Liver (tissue), 9 donors: ENCODE data around the gene IP6K2. TPM values are rescaled to one million over a fixed set of nuclear protein-coding genes. Genes with fewer than 3 reads are reported as not detected.

Source experiments
- DNase-seq: peaks from one replicate; pipeline ENCODE4 v3.0.0-alpha.2; 2017; ENCODE audit warnings: low spot score
- H3K27ac ChIP-seq, 2 donors: one replicate each; pipeline ENCODE4 v1.7.0; 2013; ENCODE audit warnings: inconsistent platforms in 2 of 2, low read length in 2 of 2, control low read depth in 1 of 2, low read depth in 1 of 2, mild to moderate bottlenecking in 1 of 2
- H3K27me3 ChIP-seq, 4 donors: one replicate each; pipeline versions ENCODE4 v1.6.1 to v1.7.0; 2013; ENCODE audit warnings: low read length in 3 of 4, inconsistent platforms in 1 of 4, mild to moderate bottlenecking in 1 of 4, moderate library complexity in 1 of 4; ENCODE audit not compliant: control insufficient read depth in 4 of 4, insufficient read depth in 4 of 4
- H3K36me3 ChIP-seq, 4 donors: one replicate each; pipeline versions ENCODE4 v1.6.1 to v1.7.0; 2013; ENCODE audit warnings: low read length in 3 of 4, mild to moderate bottlenecking in 3 of 4, low read depth in 1 of 4, moderate library complexity in 1 of 4; ENCODE audit not compliant: control insufficient read depth in 4 of 4, insufficient read depth in 3 of 4
- H3K4me1 ChIP-seq, 4 donors: one replicate each; pipeline versions ENCODE4 v1.6.1 to v1.7.0; 2013; ENCODE audit warnings: low read length in 3 of 4, mild to moderate bottlenecking in 3 of 4, moderate library complexity in 1 of 4; ENCODE audit not compliant: control insufficient read depth in 4 of 4, insufficient read depth in 4 of 4
- H3K4me3 ChIP-seq, 3 donors: one replicate each; pipeline versions ENCODE4 v1.6.1 to v1.7.0; 2013; ENCODE audit warnings: low read length in 3 of 3, control low read depth in 1 of 3, low read depth in 1 of 3, mild to moderate bottlenecking in 1 of 3
- H3K9ac ChIP-seq, 2 donors: one replicate each; pipeline ENCODE4 v1.7.0; 2013; ENCODE audit warnings: low read length in 2 of 2, mild to moderate bottlenecking in 2 of 2, moderate library complexity in 2 of 2, control low read depth in 1 of 2, low read depth in 1 of 2
- H3K9me3 ChIP-seq, 4 donors: one replicate each; pipeline versions ENCODE4 v1.6.1 to v1.7.0; 2013; ENCODE audit warnings: low read length in 3 of 4; ENCODE audit not compliant: control insufficient read depth in 4 of 4
- ATF3 ChIP-seq: IDR thresholded peaks from 2 replicates; pipeline ENCODE4 v1.6.1; 2016; ENCODE audit warnings: antibody characterized with exemption
- CTCF ChIP-seq: fragments of 150-350 bp; IDR thresholded peaks from 2 replicates; pipeline ENCODE4 v1.5.1; 2017; ENCODE audit warnings: improper control_type of control experiment, low read depth, low read length; ENCODE audit not compliant: missing input control
- EGR1 ChIP-seq, 2 donors: IDR thresholded peaks; 2 replicates each; pipeline ENCODE4 v1.6.1; 2016 to 2018; ENCODE audit warnings: antibody characterized with exemption in 2 of 2, low read depth in 2 of 2
- FOXA1 ChIP-seq: IDR thresholded peaks from 2 replicates; pipeline ENCODE4 v1.6.1; 2016; ENCODE audit warnings: antibody characterized with exemption
- FOXA2 ChIP-seq: IDR thresholded peaks from 2 replicates; pipeline ENCODE4 v1.6.1; 2016; ENCODE audit warnings: antibody characterized with exemption
- GABPA ChIP-seq, 2 donors: IDR thresholded peaks in 1 of 2; conservative IDR thresholded peaks in 1 of 2; 2 replicates each; pipeline ENCODE4 v1.6.1; 2016; ENCODE audit warnings: antibody characterized with exemption in 2 of 2, mild to moderate bottlenecking in 1 of 2, moderate library complexity in 1 of 2
- HNF4A ChIP-seq, 2 donors: conservative IDR thresholded peaks; 2 replicates each; pipeline ENCODE4 v1.6.1; 2016; ENCODE audit warnings: antibody characterized with exemption in 2 of 2, mild to moderate bottlenecking in 2 of 2
- HNF4G ChIP-seq: IDR thresholded peaks from 2 replicates; pipeline ENCODE4 v1.6.1; 2016; ENCODE audit warnings: antibody characterized with exemption
- JUND ChIP-seq, 2 donors: IDR thresholded peaks; 2 replicates each; pipeline ENCODE4 v1.6.1; 2016; ENCODE audit warnings: antibody characterized with exemption in 2 of 2
- NR2F2 ChIP-seq: IDR thresholded peaks from 2 replicates; pipeline ENCODE4 v1.6.1; 2016; ENCODE audit warnings: antibody characterized with exemption
- RAD21 ChIP-seq, 2 donors: IDR thresholded peaks; 2 replicates each; pipeline ENCODE4 v1.6.1; 2016; ENCODE audit warnings: antibody characterized with exemption in 2 of 2, mild to moderate bottlenecking in 2 of 2
- REST ChIP-seq: IDR thresholded peaks from 2 replicates; pipeline ENCODE4 v1.6.1; 2016; ENCODE audit warnings: antibody characterized with exemption, mild to moderate bottlenecking
- RXRA ChIP-seq, 2 donors: IDR thresholded peaks; 2 replicates each; pipeline ENCODE4 v1.6.1; 2017 to 2018; ENCODE audit warnings: antibody characterized with exemption in 2 of 2, mild to moderate bottlenecking in 1 of 2
- SP1 ChIP-seq: IDR thresholded peaks from 2 replicates; pipeline ENCODE4 v1.6.1; 2018; ENCODE audit warnings: antibody characterized with exemption, mild to moderate bottlenecking
- TAF1 ChIP-seq: conservative IDR thresholded peaks from 2 replicates; pipeline ENCODE4 v1.6.1; 2016; ENCODE audit warnings: antibody characterized with exemption, mild to moderate bottlenecking
- YY1 ChIP-seq: IDR thresholded peaks from 2 replicates; pipeline ENCODE4 v1.6.1; 2016; ENCODE audit warnings: antibody characterized with exemption, mild to moderate bottlenecking
- ZBTB33 ChIP-seq: IDR thresholded peaks from 2 replicates; pipeline ENCODE4 v1.6.1; 2016; ENCODE audit warnings: antibody characterized with exemption
- WGBS: extraction: QIAGEN DNeasy Blood & Tissue Kit; methylation state at CpG from one replicate; pipeline ENCODE4 v1.1.7; 2013; 5-methylcytosine and 5-hydroxymethylcytosine counted together
- polyA plus RNA-seq, 2 donors: library from polyadenylated mRNA; stranded (reverse) in 1 of 2; unstranded in 1 of 2; fragments of 200-250 nt in 1 of 2; fragments of >200 nt in 1 of 2; fragmentation: Nextera tagmentation in 1 of 2; extraction: Ambion mirVana in 1 of 2; gene quantifications; one replicate each; pipeline versions ENCODE4 v1.2.1 to v1.2.3, GENCODE V29; 2013 to 2015
- total RNA-seq, 2 donors: library from RNA; depleted of rRNA; stranded (reverse); fragments of >200 nt; gene quantifications; one replicate each; pipeline ENCODE4 v1.2.3, GENCODE V29; 2014
- donor health status: healthy.
- donor health status: healthy.
- donor health status: healthy.
- donor health status: healthy.
- donor health status: healthy.

IP6K2 gene
- total and polyA plus RNA-seq, 4 donors = 21.8 to 37.6 (median 24.3) TPM

GRCh38 chr3:48656841-48657281, 60.2 kb downstream of the IP6K2 start:
- Histone ChIP-seq H3K36me3 (no peaks in the 10 kb centered on the region), H3K4me1 (peaks cover 0 to 13% (median 6%) of the 10 kb centered on the region in 4 donors), H3K27me3 (no peaks in the 10 kb centered on the region), H3K9ac (no peak overlapping the region), H3K9me3 (peaks cover 0 to 6% (median 0%) of the 10 kb centered on the region in 4 donors), H3K4me3 (peak overlapping the region in 1 of 3 donors; percentile 59), H3K27ac (peak overlapping the region in 1 of 2 donors; percentile 44)
- WGBS = 52% methylated on average over 45 of the region's 45 CpGs
- DNase-seq = no peak
- TF ChIP-seq JUND (IDR thresholded peaks at IDR 0.05) (no peak), SP1 (no peak), HNF4A (conservative IDR thresholded peaks at IDR 0.05) (no peak), GABPA (IDR thresholded peaks at IDR 0.05 in 1 of 2, conservative IDR thresholded peaks at IDR 0.05 in 1 of 2) (no peak), FOXA1 (no peak), NR2F2 (no peak), ATF3 (no peak), HNF4G (no peak), REST (no peak), RXRA (IDR thresholded peaks at IDR 0.05) (no peak), EGR1 (IDR thresholded peaks at IDR 0.05; ENCODE audit: low read depth in 2 of 2) (no peak), YY1 (no peak), TAF1 (no peak), RAD21 (IDR thresholded peaks at IDR 0.05) (no peak)

- Histone ChIP-seq H3K4me1 (peaks cover 0 to 9% (median 1%) of the 10 kb centered on the region in 4 donors), H3K27ac (peak overlapping the region in 1 of 2 donors; percentile 44), H3K4me3 (peak overlapping the region in 2 of 3 donors; percentile 12 to 59), H3K36me3 (no peaks in the 10 kb centered on the region), H3K27me3 (no peaks in the 10 kb centered on the region), H3K9ac (no peak overlapping the region), H3K9me3 (peaks cover 0 to 6% (median 0%) of the 10 kb centered on the region in 4 donors)
- 5% methylated on average over 94 of the region's 94 CpGs for WGBS
- DNase-seq = peak; percentile 87
- TF ChIP-seq YY1 (no peak), REST (peak; percentile 67), NR2F2 (peak; percentile 19), HNF4G (no peak), JUND (IDR thresholded peaks at IDR 0.05) (no peak), RXRA (IDR thresholded peaks at IDR 0.05) (no peak), CTCF (peak; percentile 43), RAD21 (IDR thresholded peaks at IDR 0.05) (peak in 1 of 2 donors; percentile 17), SP1 (no peak), HNF4A (conservative IDR thresholded peaks at IDR 0.05) (no peak), ZBTB33 (no peak), TAF1 (no peak), FOXA1 (no peak), EGR1 (IDR thresholded peaks at IDR 0.05; ENCODE audit: low read depth in 2 of 2) (no peak), GABPA (IDR thresholded peaks at IDR 0.05 in 1 of 2, conservative IDR thresholded peaks at IDR 0.05 in 1 of 2) (peak in 1 of 2 donors; percentile 69), FOXA2 (no peak), ATF3 (no peak)
These were observed 60.8 kb downstream of the IP6K2 start for GRCh38 chr3:48656061-48656840.
